A549 (cell line): ENCODE measurements around the gene SIRPA. TPM values are rescaled to one million over a fixed set of nuclear protein-coding genes. Genes with fewer than 3 reads are reported as not detected.

Experiments used
- ATAC-seq, 2 experiments: fragments of 200-7000 bp in 1 of 2; fragments of >200 bp in 1 of 2; cut with Nextera tagmentation in 1 of 2; cut with Tn5 transposase in 1 of 2; 3 replicates each; pipeline versions ENCODE4 v1.8.0 to v1.9.1; 2018 to 2020; ENCODE audit warnings: mild to moderate bottlenecking in 1 of 2, moderate library complexity in 1 of 2
- CTCF ChIA-PET: fragments of 300-600 bp; sonication (Branson Sonifier 250); formaldehyde crosslinking; extraction: SDS; loops from one replicate; lab custom pipeline; 2021; ENCODE audit warnings: antibody characterized with exemption, inconsistent platforms; lab: Yijun Ruan, JAX
- POLR2A ChIA-PET: fragments of 350-600 bp; formaldehyde crosslinking; extraction: SDS; loops from one replicate; lab custom pipeline; 2021; ENCODE audit warnings: antibody characterized with exemption, inconsistent platforms; lab: Yijun Ruan, JAX
- DNase-seq, 2 experiments: peaks; one replicate each; pipeline versions ENCODE4 v3.0.0 to v3.0.0-alpha.2; 2011 to 2016; ENCODE audit warnings: low read depth in 1 of 2, low spot score in 1 of 2
- FAIRE-seq: peaks from 2 replicates; lab custom pipeline; 2011; peaks lifted over from hg19 to GRCh38; lab: Jason Lieb, UNC
- H3K27ac ChIP-seq, 2 experiments: fragments of >200 bp; sonication (Bioruptor Twin); formaldehyde crosslinking; 3 replicates each; pipeline ENCODE4 v1.5.1; 2016 to 2017
- H3K4me1 ChIP-seq: fragments of >200 bp; sonication (Bioruptor Twin); formaldehyde crosslinking; 3 replicates; pipeline ENCODE4 v1.6.1; 2016
- H3K4me2 ChIP-seq: fragments of >200 bp; sonication (Bioruptor Twin); formaldehyde crosslinking; 3 replicates; pipeline ENCODE4 v1.6.1; 2016
- H3K4me3 ChIP-seq: fragments of >200 bp; sonication (Bioruptor Twin); formaldehyde crosslinking; 3 replicates; pipeline ENCODE4 v1.5.1; 2016
- H3K9me3 ChIP-seq: fragments of >200 bp; sonication (Bioruptor Twin); formaldehyde crosslinking; 3 replicates; pipeline ENCODE4 v1.6.1; 2016
- CBX8 ChIP-seq: fragments of 200-600 bp; sonication (generic); IDR thresholded peaks from 2 replicates; pipeline ENCODE4 v1.6.1; 2016
- ESRRA ChIP-seq: fragments of 150-350 bp; IDR thresholded peaks from 2 replicates; pipeline ENCODE4 v1.6.1; 2014; ENCODE audit warnings: mild to moderate bottlenecking, low read length, borderline replicate concordance
- HEYL ChIP-seq: fragments of 250-450 bp; sonication (Bioruptor Pico); IDR thresholded peaks from 2 replicates; pipeline ENCODE4 v1.8.0; 2021; ENCODE audit warnings: mild to moderate bottlenecking, moderate library complexity
- HOXA7 ChIP-seq: fragments of 250-450 bp; sonication (Bioruptor Pico); IDR thresholded peaks from 2 replicates; pipeline ENCODE4 v1.5.0; 2020; ENCODE audit warnings: mild to moderate bottlenecking, moderate library complexity
- KDM5A ChIP-seq: fragments of 200-600 bp; sonication (generic); IDR thresholded peaks from 2 replicates; pipeline ENCODE4 v1.6.1; 2016; ENCODE audit warnings: antibody characterized with exemption, mild to moderate bottlenecking
- MAZ ChIP-seq: fragments of 150-350 bp; IDR thresholded peaks from 2 replicates; pipeline ENCODE4 v1.6.1; 2014; ENCODE audit warnings: antibody characterized with exemption, low read depth, low read length, borderline replicate concordance
- NR3C1 ChIP-seq: fragments of >200 bp; sonication (Bioruptor Twin); formaldehyde crosslinking; IDR thresholded peaks from 3 replicates; pipeline ENCODE4 v1.6.1; 2017
- POLR2A ChIP-seq: IDR thresholded peaks from 2 replicates; pipeline ENCODE4 v1.6.1; 2012; ENCODE audit warnings: mild to moderate bottlenecking, low read length
- RAD21 ChIP-seq, 2 experiments: fragments of >200 bp in 1 of 2; sonication (Bioruptor Twin) in 1 of 2; formaldehyde crosslinking in 1 of 2; IDR thresholded peaks in 1 of 2; conservative IDR thresholded peaks in 1 of 2; 2 replicates in 1 of 2; 3 replicates in 1 of 2; pipeline ENCODE4 v1.6.1; 2012 to 2018; ENCODE audit warnings: inconsistent platforms in 1 of 2
- RARB ChIP-seq: fragments of 250-450 bp; sonication (Bioruptor Pico); IDR thresholded peaks from 2 replicates; pipeline ENCODE4 v1.8.0; 2021; ENCODE audit warnings: mild to moderate bottlenecking, moderate library complexity
- RNF2 ChIP-seq: fragments of 200-600 bp; sonication (generic); IDR thresholded peaks from 2 replicates; pipeline ENCODE4 v1.6.1; 2016; ENCODE audit warnings: low read depth, mild to moderate bottlenecking, antibody characterized with exemption, moderate library complexity, borderline replicate concordance
- SMC3 ChIP-seq: fragments of >200 bp; sonication (Bioruptor Twin); formaldehyde crosslinking; IDR thresholded peaks from 3 replicates; pipeline ENCODE4 v1.6.1; 2018; ENCODE audit warnings: inconsistent platforms
- SREBF2 ChIP-seq: fragments of 450-650 bp; IDR thresholded peaks from 2 replicates; pipeline ENCODE4 v1.6.1; 2014; ENCODE audit warnings: mild to moderate bottlenecking, moderate library complexity
- ZFP36 ChIP-seq: fragments of 450-650 bp; IDR thresholded peaks from 2 replicates; pipeline ENCODE4 v1.6.1; 2014; ENCODE audit warnings: borderline replicate concordance; ENCODE audit not compliant: partially characterized antibody
- WGBS: methylation state at CpG from one replicate; pipeline ENCODE4 v1.1.6; 2017; ENCODE audit errors: missing lambda C conversion rate; 5-methylcytosine and 5-hydroxymethylcytosine counted together
- polyA plus RNA-seq, 4 experiments: library from polyadenylated mRNA; depleted of rRNA in 3 of 4; stranded (reverse); fragments of >200 nt; fragmentation: RNase III in 1 of 4; extraction: RNeasy Plus Mini Kit Qiagen cat#74134 plus additional on column Dnase treatment in 1 of 4; gene quantifications; 2 replicates in 3 of 4; 3 replicates in 1 of 4; pipeline ENCODE4 v1.2.3, GENCODE V29; 2011 to 2017
- TF ChIP-seq, protein P1 (sequence below): fragments of >200 bp; sonication (Bioruptor Twin); formaldehyde crosslinking; IDR thresholded peaks from 3 replicates; pipeline ENCODE4 v1.5.1; 2016
- TF ChIP-seq, protein P2 (sequence below): IDR thresholded peaks from 2 replicates; pipeline ENCODE4 v1.6.1; 2012; ENCODE audit warnings: low read depth, borderline replicate concordance
- TF ChIP-seq, protein P3 (sequence below): IDR thresholded peaks from 2 replicates; pipeline ENCODE4 v1.6.1; 2012
- TF ChIP-seq, protein P4 (sequence below): IDR thresholded peaks from 2 replicates; pipeline ENCODE4 v1.6.1; 2012

The SIRPA gene
- polyA plus RNA-seq, 2 of the 4 experiments (the other 2 are of a cell fraction), result 12.8 to 21.6 TPM

DNA sequence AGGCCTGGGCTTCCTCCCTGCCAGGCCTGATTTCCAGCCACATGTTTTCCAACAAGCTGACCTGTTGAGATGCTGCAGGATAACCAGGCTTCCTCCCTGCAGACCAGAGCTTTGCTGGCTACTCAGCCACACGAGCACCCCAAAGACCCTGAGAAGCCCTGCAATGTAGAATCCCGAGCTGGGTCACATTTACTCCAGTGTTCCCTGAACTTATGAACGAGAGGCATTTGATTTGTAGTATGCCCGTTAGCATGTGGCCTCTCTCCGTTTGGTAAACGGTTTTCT lies 4.0 kb downstream of the SIRPA start (continued):
- TF ChIP-seq, protein P1, sequence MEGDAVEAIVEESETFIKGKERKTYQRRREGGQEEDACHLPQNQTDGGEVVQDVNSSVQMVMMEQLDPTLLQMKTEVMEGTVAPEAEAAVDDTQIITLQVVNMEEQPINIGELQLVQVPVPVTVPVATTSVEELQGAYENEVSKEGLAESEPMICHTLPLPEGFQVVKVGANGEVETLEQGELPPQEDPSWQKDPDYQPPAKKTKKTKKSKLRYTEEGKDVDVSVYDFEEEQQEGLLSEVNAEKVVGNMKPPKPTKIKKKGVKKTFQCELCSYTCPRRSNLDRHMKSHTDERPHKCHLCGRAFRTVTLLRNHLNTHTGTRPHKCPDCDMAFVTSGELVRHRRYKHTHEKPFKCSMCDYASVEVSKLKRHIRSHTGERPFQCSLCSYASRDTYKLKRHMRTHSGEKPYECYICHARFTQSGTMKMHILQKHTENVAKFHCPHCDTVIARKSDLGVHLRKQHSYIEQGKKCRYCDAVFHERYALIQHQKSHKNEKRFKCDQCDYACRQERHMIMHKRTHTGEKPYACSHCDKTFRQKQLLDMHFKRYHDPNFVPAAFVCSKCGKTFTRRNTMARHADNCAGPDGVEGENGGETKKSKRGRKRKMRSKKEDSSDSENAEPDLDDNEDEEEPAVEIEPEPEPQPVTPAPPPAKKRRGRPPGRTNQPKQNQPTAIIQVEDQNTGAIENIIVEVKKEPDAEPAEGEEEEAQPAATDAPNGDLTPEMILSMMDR, result no peak
- TF ChIP-seq, protein P2, sequence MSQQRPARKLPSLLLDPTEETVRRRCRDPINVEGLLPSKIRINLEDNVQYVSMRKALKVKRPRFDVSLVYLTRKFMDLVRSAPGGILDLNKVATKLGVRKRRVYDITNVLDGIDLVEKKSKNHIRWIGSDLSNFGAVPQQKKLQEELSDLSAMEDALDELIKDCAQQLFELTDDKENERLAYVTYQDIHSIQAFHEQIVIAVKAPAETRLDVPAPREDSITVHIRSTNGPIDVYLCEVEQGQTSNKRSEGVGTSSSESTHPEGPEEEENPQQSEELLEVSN, result no peak
- TF ChIP-seq RARB (CRISPR knock-in tag) (no peak), ZFP36 (no peak), HOXA7 (no peak), MAZ (no peak), HEYL (CRISPR knock-in tag) (no peak), NR3C1 (no peak), RNF2 (no peak), SMC3 (no peak), CBX8 (no peak), ESRRA (no peak)
- TF ChIP-seq, protein P3, sequence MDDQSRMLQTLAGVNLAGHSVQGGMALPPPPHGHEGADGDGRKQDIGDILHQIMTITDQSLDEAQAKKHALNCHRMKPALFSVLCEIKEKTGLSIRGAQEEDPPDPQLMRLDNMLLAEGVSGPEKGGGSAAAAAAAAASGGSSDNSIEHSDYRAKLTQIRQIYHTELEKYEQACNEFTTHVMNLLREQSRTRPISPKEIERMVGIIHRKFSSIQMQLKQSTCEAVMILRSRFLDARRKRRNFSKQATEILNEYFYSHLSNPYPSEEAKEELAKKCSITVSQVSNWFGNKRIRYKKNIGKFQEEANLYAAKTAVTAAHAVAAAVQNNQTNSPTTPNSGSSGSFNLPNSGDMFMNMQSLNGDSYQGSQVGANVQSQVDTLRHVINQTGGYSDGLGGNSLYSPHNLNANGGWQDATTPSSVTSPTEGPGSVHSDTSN, result no peak

DNA sequence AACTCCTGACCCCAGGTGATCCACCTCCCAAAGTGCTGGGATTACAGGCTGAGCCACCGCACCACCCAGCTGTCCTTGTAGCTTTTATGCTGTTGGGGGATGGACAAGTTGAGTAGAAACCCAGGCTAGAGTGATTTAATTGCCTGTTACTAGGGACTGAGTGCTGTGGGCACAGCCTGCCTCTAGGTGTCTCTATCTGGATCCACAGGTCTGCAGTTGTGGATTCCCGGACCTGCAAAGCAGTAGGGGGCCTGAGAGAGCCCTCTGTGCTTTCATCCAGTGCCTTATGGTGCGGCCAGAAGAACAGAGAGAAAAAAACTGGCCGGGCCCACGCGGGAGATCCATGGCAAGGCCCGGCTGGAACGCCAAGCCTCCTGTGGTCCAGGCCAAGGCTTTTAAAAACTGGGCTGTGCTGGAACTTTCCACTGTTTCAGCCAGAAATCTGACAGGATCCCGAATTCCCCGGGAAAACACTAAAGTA lies 5.2 kb downstream of the SIRPA start:
- WGBS, result 19% methylated on average over 10 of the region's 10 CpGs
- DNase-seq, result peak; percentile 89 to 98
- peak; percentile 99 for FAIRE-seq
- Histone ChIP-seq H3K27ac (peak overlapping the region in 1 of 2 experiments; percentile 56; a peak in 2 of 6 replicates), H3K4me1 (peaks cover 37% of the 10 kb centered on the region), H3K9me3 (no peaks in the 10 kb centered on the region), H3K4me2 (peak overlapping the region; percentile 45; the same call in 2 of the 3 replicates), H3K4me3 (no peak overlapping the region)
- POLR2A ChIA-PET, result no interaction called here
- peak; percentile 95 to 99 for ATAC-seq
- no peak for TF ChIP-seq KDM5A
- TF ChIP-seq SMC3, result peak; percentile 71
- TF ChIP-seq RAD21 (conservative IDR thresholded peaks at IDR 0.05 in 1 of 2, IDR thresholded peaks at IDR 0.05 in 1 of 2), result peak; percentile 67 to 69
- peak; percentile 17; the same call in 1 of the 2 replicates for TF ChIP-seq SREBF2
- TF ChIP-seq, protein P4, sequence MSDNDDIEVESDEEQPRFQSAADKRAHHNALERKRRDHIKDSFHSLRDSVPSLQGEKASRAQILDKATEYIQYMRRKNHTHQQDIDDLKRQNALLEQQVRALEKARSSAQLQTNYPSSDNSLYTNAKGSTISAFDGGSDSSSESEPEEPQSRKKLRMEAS, result peak; percentile 47; the same call in 1 of the 2 replicates
- TF ChIP-seq, protein P1, result peak; percentile 80
- CTCF ChIA-PET, result interaction anchor here (0.6 to 3.3 kb wide), 26 partner anchors 9 to 349 kb away, joined by 3 to 12 read pairs (median 3); no protein-coding TSS in a partner anchor

DNA sequence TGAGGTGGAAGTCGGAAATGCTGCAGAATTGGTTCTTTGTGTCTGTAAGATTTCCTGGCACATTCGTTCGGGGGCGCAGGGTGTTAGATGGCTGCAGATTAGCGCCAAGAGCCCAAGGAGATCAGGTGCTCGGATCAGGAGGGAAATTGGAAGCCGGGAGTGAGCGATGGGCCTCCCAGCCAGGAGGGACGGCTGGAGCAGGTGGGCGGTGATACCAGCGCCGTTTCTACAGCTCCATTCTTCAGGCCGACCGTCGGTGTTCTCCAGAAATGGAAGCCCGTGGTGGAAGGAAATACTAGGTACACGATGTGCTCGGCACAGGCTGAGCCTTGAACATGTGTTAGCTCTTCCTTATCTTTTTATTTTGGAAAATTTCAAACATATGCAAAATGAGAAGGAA lies 6.5 kb downstream of the SIRPA start:
- Histone ChIP-seq H3K4me3 (no peak overlapping the region), H3K27ac (no peak overlapping the region)
- FAIRE-seq, result no peak
- POLR2A ChIA-PET, result no interaction called here
- TF ChIP-seq POLR2A, result no peak
- TF ChIP-seq HOXA7, result no peak
- TF ChIP-seq, all 56 proteins: peak for 0
- Histone ChIP-seq H3K4me1 (peaks cover 25% of the 10 kb centered on the region), H3K9me3 (no peaks in the 10 kb centered on the region), H3K4me2 (no peak overlapping the region)
- CTCF ChIA-PET, result interaction anchor here (0.5 to 3.3 kb wide), 12 partner anchors 59 to 773 kb away, joined by 3 to 12 read pairs (median 4); no protein-coding TSS in a partner anchor
- DNase-seq (no peak), ATAC-seq (no peak)
- 96% methylated on average over 18 of the region's 18 CpGs for WGBS
